ENCODE data around the gene TNNT3.
"Not testable (repeated sequence)": the region's sequence is repeated elsewhere in the genome, so short reads cannot be mapped to it uniquely, and the experiment has no call there.

TNNT3 gene

GRCh38 chr11:1872267-1872985, 47.1 kb upstream of the TNNT3 start:
- ChIA-PET CTCF (no interaction called here), POLR2A (no interaction called here)
- TF ChIP-seq L3MBTL2 (conservative IDR thresholded peaks at IDR 0.05) = no peak
- no peak for TF ChIP-seq SP1 (IDR thresholded peaks at IDR 0.05)
- no peak for TF ChIP-seq FOXK2 (IDR thresholded peaks at IDR 0.05)
- no peak for TF ChIP-seq BHLHE40 (IDR thresholded peaks at IDR 0.05; ENCODE audit: borderline replicate concordance)
- no peak for TF ChIP-seq LEF1 (IDR thresholded peaks at IDR 0.05; ENCODE audit: borderline replicate concordance)
- TF ChIP-seq ZNF384 (IDR thresholded peaks at IDR 0.05) = no peak
- TF ChIP-seq FOXM1 (IDR thresholded peaks at IDR 0.05; ENCODE audit: borderline replicate concordance) = no peak
- TF ChIP-seq CTBP1 (IDR thresholded peaks at IDR 0.05; ENCODE audit: borderline replicate concordance) = no peak
- TF ChIP-seq TARDBP (IDR thresholded peaks at IDR 0.05) = no peak
- TF ChIP-seq ARNT (IDR thresholded peaks at IDR 0.05) = no peak
- TF ChIP-seq HDGF (IDR thresholded peaks at IDR 0.05; ENCODE audit: borderline replicate concordance) = no peak

GRCh38 chr11:1873048-1873812, 46.3 kb upstream of the TNNT3 start:
- TF ChIP-seq CTBP1 (IDR thresholded peaks at IDR 0.05; ENCODE audit: borderline replicate concordance) (no peak), ZNF384 (IDR thresholded peaks at IDR 0.05) (no peak), SP1 (IDR thresholded peaks at IDR 0.05) (no peak), NFRKB (IDR thresholded peaks at IDR 0.05) (no peak), ELF4 (IDR thresholded peaks at IDR 0.05) (no peak), HDGF (IDR thresholded peaks at IDR 0.05; ENCODE audit: borderline replicate concordance) (no peak), FOXM1 (IDR thresholded peaks at IDR 0.05; ENCODE audit: borderline replicate concordance) (no peak), FOXK2 (IDR thresholded peaks at IDR 0.05) (no peak), BHLHE40 (IDR thresholded peaks at IDR 0.05; ENCODE audit: borderline replicate concordance) (no peak), L3MBTL2 (conservative IDR thresholded peaks at IDR 0.05) (no peak), TARDBP (IDR thresholded peaks at IDR 0.05) (no peak), ARNT (IDR thresholded peaks at IDR 0.05) (no peak), PKNOX1 (IDR thresholded peaks at IDR 0.05) (no peak), FOXA1 (IDR thresholded peaks at IDR 0.05) (no peak)
- ChIA-PET POLR2A (no interaction called here), CTCF (no interaction called here)
- no peak for DNase-seq (ENCODE audit: extremely low spot score)

More at GRCh38 chr11:1872267-1872985, 47.1 kb upstream of the TNNT3 start:
- no peak for DNase-seq (ENCODE audit: extremely low spot score)

GRCh38 chr11:1873813-1874150, 45.7 kb upstream of the TNNT3 start:
- POLR2A ChIA-PET; DNase-seq (ENCODE audit: extremely low spot score); CTCF ChIA-PET: not testable (repeated sequence)

- POLR2A ChIA-PET; DNase-seq (ENCODE audit: extremely low spot score); CTCF ChIA-PET: not testable (repeated sequence)
These were observed 44.9 kb upstream of the TNNT3 start for GRCh38 chr11:1874441-1875092.

- no peak for TF ChIP-seq TARDBP (IDR thresholded peaks at IDR 0.05)
- TF ChIP-seq ZNF384 (IDR thresholded peaks at IDR 0.05) = no peak
- no peak for TF ChIP-seq CTBP1 (IDR thresholded peaks at IDR 0.05; ENCODE audit: borderline replicate concordance)
- no peak for TF ChIP-seq SP1 (IDR thresholded peaks at IDR 0.05)
- TF ChIP-seq ARNT (IDR thresholded peaks at IDR 0.05) = no peak
- no peak for TF ChIP-seq FOXM1 (IDR thresholded peaks at IDR 0.05; ENCODE audit: borderline replicate concordance)
- no peak for TF ChIP-seq PKNOX1 (IDR thresholded peaks at IDR 0.05)
- TF ChIP-seq LEF1 (IDR thresholded peaks at IDR 0.05; ENCODE audit: borderline replicate concordance) = no peak
- TF ChIP-seq NFRKB (IDR thresholded peaks at IDR 0.05) = no peak
- no peak for TF ChIP-seq L3MBTL2 (conservative IDR thresholded peaks at IDR 0.05)
- no peak for TF ChIP-seq SUZ12 (IDR thresholded peaks at IDR 0.05)
- no peak for TF ChIP-seq ELF4 (IDR thresholded peaks at IDR 0.05)
- TF ChIP-seq FOXA1 (IDR thresholded peaks at IDR 0.05) = no peak
- no peak for TF ChIP-seq HDGF (IDR thresholded peaks at IDR 0.05; ENCODE audit: borderline replicate concordance)
- TF ChIP-seq FOXK2 (IDR thresholded peaks at IDR 0.05) = no peak
- TF ChIP-seq BHLHE40 (IDR thresholded peaks at IDR 0.05; ENCODE audit: borderline replicate concordance) = no peak
- no peak for DNase-seq (ENCODE audit: extremely low spot score)
- ChIA-PET POLR2A (no interaction called here), CTCF (no interaction called here)
These were observed 44.2 kb upstream of the TNNT3 start for GRCh38 chr11:1875093-1875850.

GRCh38 chr11:1875851-1876301, 43.6 kb upstream of the TNNT3 start:
- CTCF ChIA-PET = interaction anchor here (1.2 to 1.9 kb wide), 3 partner anchors 25 to 276 kb away, joined by 3 to 7 read pairs (median 6); no protein-coding TSS in a partner anchor
- POLR2A ChIA-PET; DNase-seq (ENCODE audit: extremely low spot score): not testable (repeated sequence)

Data from HEK293T (cell line).